Fibroblast of mammary gland (primary cell): Measurements from ENCODE around the gene ZNF480.
"Not testable (repeated sequence)": the region's sequence is repeated elsewhere in the genome, so short reads cannot be mapped to it uniquely, and the experiment has no call there.

Experiments used
- DNase-seq: peaks from one replicate; pipeline ENCODE4 v3.0.0-alpha.2; 2010; ENCODE audit warnings: low read depth
- H3K4me3 ChIP-seq: 2 replicates; pipeline ENCODE4 v1.5.1; 2011; ENCODE audit warnings: low read depth, mild to moderate bottlenecking, low read length, moderate library complexity; ENCODE audit not compliant: control insufficient read depth
- TF ChIP-seq, protein P1 (sequence below): conservative IDR thresholded peaks from 2 replicates; pipeline ENCODE4 v1.5.1; 2011; ENCODE audit warnings: low read depth, low read length, inconsistent platforms; ENCODE audit not compliant: control insufficient read depth, insufficient read depth

ZNF480 gene

GRCh38 chr19:52273301-52273700 lies 23.7 kb upstream of the ZNF480 start:
- TF ChIP-seq, protein P1, sequence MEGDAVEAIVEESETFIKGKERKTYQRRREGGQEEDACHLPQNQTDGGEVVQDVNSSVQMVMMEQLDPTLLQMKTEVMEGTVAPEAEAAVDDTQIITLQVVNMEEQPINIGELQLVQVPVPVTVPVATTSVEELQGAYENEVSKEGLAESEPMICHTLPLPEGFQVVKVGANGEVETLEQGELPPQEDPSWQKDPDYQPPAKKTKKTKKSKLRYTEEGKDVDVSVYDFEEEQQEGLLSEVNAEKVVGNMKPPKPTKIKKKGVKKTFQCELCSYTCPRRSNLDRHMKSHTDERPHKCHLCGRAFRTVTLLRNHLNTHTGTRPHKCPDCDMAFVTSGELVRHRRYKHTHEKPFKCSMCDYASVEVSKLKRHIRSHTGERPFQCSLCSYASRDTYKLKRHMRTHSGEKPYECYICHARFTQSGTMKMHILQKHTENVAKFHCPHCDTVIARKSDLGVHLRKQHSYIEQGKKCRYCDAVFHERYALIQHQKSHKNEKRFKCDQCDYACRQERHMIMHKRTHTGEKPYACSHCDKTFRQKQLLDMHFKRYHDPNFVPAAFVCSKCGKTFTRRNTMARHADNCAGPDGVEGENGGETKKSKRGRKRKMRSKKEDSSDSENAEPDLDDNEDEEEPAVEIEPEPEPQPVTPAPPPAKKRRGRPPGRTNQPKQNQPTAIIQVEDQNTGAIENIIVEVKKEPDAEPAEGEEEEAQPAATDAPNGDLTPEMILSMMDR: no peak
- no peak overlapping the region for H3K4me3 ChIP-seq
- no peak for DNase-seq

DNA sequence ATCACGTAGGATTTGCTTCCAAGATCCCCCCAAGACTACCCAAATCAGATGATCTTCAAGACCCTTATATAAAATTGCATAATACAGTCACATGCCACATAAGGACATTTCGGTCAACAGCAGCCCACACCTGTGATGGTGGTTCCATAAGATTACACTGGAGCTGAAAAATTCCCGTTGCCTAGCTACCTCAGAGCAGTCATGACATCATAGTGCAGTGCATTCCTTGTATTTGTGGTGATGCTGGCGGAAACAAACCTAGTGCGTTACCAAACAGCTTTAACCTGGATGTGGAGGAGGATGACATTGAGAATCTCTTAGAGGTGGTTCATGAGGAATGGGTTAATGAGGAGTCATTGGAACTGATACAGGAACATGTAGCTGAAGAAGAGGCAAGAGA lies 22.8 kb upstream of the ZNF480 start:
- TF ChIP-seq, protein P1: no peak

DNA sequence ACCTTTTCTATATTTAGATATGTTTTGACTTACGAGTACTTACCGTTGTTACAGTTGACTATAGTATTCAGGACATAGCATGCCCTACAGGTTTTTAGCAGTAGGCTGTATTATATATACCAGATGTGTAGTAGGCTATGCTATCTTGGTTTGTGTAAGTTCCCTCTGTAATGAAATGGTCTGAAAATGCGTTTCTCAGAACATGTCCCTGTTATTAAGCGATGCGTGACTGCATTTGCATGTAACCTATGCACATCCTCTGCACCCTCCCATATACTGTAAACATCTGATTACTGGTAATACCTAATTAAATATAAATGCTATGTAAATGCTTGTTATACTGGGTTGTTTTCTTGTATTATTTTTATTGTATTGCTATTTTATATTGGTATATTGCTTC lies 21.0 kb upstream of the ZNF480 start:
- no peak for DNase-seq
- TF ChIP-seq, protein P1: no peak

More for the DNA sequence above, 22.8 kb upstream of the ZNF480 start:
- no peak overlapping the region for H3K4me3 ChIP-seq
- no peak for DNase-seq

DNA sequence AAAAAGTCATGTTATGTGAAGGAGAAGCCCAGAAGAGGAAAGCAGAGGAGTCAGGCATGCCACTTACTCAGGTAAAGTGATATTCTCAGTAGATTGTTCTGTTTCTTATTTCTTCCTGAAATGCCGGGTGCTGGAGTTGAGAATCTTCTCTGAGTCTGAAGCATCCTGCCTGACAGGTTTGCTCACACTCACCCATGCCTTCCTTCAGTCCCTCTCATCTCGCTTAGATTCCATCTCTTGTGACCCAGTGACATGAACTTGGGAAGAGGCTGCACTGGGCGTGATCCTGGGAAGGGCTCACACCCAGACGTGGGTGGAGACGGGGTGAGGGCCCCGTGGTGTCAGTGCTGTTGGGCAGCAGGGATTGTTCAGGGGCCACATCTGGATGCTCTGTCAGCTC lies 19.5 kb upstream of the ZNF480 start:
- no peak overlapping the region for H3K4me3 ChIP-seq

More for the DNA sequence above, 21.0 kb upstream of the ZNF480 start:
- H3K4me3 ChIP-seq: no peak overlapping the region

GRCh38 chr19:52286256-52286655 lies 10.7 kb upstream of the ZNF480 start:
- no peak for DNase-seq
- no peak overlapping the region for H3K4me3 ChIP-seq
- TF ChIP-seq, protein P1: no peak

More for the DNA sequence above, 19.5 kb upstream of the ZNF480 start:
- TF ChIP-seq, protein P1: no peak
- DNase-seq: no peak

DNA sequence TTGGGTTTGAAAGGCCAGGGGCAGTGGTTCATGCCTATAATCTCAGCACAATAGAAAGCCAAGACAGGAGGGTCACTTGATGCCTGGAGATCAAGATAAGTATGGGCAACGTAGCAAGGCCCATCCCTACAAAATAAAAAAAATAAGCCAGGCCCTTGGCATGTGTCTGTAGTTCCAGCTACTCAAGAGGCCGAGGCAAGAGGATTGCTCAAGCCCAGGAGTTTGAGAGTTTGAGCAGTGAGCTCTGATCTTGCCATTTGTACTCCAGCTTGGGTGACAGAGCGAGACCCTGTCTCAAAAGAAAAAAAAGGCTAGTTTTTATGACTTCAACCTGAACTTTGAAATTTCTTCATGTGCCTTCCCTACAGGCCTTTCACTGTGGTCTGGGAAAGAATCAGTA lies 5.2 kb upstream of the ZNF480 start:
- H3K4me3 ChIP-seq: no peak overlapping the region

GRCh38 chr19:52292946-52293345 lies 4.0 kb upstream of the ZNF480 start:
- not testable (repeated sequence) for H3K4me3 ChIP-seq, DNase-seq

More for the DNA sequence above, 5.2 kb upstream of the ZNF480 start:
- TF ChIP-seq, protein P1: no peak
- no peak for DNase-seq
